Measurements from ENCODE around the gene DKKL1.

The DKKL1 gene

DNA sequence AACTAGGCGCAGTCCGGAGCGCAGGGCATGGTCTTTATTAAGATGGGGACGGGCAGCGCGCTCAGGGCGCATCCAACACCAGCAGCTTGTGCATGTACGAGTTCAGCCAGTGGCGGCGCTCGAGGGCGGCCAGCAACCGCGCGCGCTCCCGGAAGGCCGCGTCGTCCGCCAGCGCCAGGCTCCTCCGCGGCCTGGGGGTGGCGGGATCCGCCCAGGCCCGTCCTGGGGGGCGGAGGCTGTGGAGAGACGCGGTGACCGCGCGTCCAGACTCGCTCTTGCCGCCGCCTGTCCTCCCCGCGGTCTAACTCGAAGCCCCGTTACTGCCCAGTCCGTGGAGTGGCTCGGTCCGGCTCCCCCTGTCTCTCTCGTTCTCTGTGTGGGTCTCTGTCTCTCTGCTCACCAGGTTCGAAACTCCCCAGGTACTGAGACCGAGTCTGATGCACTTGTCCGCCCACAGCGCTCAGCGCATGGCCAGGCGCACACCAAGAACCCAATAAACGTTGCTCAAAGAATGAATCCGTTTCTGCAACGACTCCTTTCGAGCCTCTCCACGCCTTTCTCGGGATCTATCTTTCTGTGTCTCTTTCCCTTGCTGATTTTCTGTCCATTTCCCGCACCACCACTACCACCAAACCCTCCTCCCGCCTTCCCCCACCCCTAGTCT lies 58.9 kb downstream of the DKKL1 start:
- DNase-seq (ENCODE audit: low spot score): no peak

DNA sequence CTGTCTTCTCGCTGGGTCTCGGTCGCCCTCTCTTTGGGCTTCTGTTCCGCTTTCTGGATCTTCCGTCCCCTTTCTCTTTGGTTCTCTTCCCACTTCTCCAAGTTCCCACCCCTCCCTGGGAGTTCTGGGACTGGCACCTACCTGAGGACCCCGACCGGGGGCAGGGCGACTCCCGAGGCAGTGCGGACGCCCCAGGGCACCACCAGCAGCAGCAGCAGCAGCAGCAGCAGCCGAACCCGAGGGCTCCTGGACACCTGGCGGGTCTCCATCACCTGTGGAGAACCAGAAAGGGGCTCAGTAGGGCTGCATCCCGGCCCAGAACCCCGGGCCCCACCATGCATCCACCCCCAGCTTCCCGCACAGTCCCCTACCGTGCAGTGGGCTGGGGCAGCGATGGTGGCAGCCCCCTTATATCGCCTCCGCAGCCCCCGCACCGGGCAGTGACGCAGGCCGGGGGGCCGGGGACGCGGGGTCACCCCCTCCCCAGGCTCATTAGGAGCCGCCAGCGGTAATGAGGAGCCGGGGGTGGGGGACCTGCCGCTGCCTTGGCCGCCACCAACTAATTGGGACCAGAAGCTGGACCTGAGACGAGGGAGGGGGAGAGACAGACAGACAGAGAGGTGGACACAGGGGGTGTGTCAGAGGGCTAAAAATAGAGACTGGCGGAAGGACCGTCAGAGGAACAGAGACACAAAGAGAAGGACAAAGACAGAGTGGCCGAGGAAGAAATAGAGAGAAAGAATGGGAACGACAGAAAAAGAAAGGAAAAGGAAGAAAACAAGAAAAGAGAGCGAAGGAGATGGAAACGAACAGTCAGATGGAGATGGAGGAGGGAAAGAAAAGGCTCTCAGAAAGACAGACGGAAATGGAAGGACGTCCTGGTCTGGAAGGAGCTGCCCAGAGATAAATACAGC lies 59.7 kb downstream of the DKKL1 start, which contains the start of gene PTH2:
Gene PTH2 (minus strand): TSS at position 371 of the 914 bp plus-strand sequence. CDS start 102 bp downstream, at position 269.
- no peak for DNase-seq (ENCODE audit: low spot score)

DNA sequence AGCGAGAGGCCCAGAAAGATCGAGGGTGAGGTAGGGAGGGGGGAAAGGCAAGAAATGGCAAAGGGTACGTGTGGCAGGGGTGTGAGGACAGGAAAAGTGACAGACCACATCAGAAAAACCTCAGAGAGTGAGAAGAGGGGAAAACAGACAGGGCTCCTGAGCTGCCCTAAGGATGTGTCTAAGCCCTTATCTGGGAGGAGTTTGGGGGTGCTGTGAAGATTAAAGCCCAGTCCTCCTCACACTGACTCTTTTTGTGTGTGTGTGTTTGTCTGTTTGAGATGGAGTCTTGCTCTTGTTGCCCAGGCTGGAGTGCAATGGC lies 60.3 kb downstream of the DKKL1 start:
- DNase-seq (ENCODE audit: low spot score): no peak

Measured in left forelimb (tissue), 1 donor.